ACC112 (cell line): ENCODE data around the gene IL17B.
A peak's percentile ranks its signal among the peaks of the same experiment; 100 is the strongest.
"Not testable (repeated sequence)": the region's sequence is repeated elsewhere in the genome, so short reads cannot be mapped to it uniquely, and the experiment has no call there.

ENCODE experiments used
- H2AFZ ChIP-seq: fragments of 200-600 bp; sonication (generic); one replicate; pipeline ENCODE4 v1.6.0; 2017; ENCODE audit warnings: antibody characterized with exemption, low read length; ENCODE audit not compliant: unreplicated experiment
- H3K27ac ChIP-seq: fragments of 200-600 bp; sonication (generic); 2 replicates; pipeline ENCODE4 v1.5.1; 2014; ENCODE audit warnings: low read depth, mild to moderate bottlenecking, antibody characterized with exemption, low read length, moderate library complexity
- H3K27me3 ChIP-seq: fragments of 200-600 bp; sonication (generic); 2 replicates; pipeline ENCODE4 v1.6.1; 2014; ENCODE audit warnings: mild to moderate bottlenecking, antibody characterized with exemption, low read length, moderate library complexity, mixed read lengths; ENCODE audit not compliant: insufficient read depth
- H3K36me3 ChIP-seq: fragments of 200-600 bp; sonication (generic); 2 replicates; pipeline ENCODE4 v1.6.1; 2016; ENCODE audit warnings: mild to moderate bottlenecking, antibody characterized with exemption, low read length, moderate library complexity, mixed read lengths; ENCODE audit not compliant: insufficient read depth
- H3K4me1 ChIP-seq: fragments of 200-600 bp; sonication (generic); one replicate; pipeline ENCODE4 v1.6.1; 2016; ENCODE audit warnings: low read length, mixed read lengths; ENCODE audit not compliant: insufficient read depth, unreplicated experiment, control insufficient read depth
- H3K4me3 ChIP-seq: fragments of 200-600 bp; sonication (generic); 2 replicates; pipeline ENCODE4 v1.5.1; 2014; ENCODE audit warnings: mild to moderate bottlenecking, low read depth, low read length
- H3K79me2 ChIP-seq: fragments of 200-600 bp; sonication (generic); one replicate; pipeline ENCODE4 v1.6.0; 2016; ENCODE audit warnings: low read length; ENCODE audit not compliant: control insufficient read depth, unreplicated experiment, insufficient read depth

The IL17B gene

DNA sequence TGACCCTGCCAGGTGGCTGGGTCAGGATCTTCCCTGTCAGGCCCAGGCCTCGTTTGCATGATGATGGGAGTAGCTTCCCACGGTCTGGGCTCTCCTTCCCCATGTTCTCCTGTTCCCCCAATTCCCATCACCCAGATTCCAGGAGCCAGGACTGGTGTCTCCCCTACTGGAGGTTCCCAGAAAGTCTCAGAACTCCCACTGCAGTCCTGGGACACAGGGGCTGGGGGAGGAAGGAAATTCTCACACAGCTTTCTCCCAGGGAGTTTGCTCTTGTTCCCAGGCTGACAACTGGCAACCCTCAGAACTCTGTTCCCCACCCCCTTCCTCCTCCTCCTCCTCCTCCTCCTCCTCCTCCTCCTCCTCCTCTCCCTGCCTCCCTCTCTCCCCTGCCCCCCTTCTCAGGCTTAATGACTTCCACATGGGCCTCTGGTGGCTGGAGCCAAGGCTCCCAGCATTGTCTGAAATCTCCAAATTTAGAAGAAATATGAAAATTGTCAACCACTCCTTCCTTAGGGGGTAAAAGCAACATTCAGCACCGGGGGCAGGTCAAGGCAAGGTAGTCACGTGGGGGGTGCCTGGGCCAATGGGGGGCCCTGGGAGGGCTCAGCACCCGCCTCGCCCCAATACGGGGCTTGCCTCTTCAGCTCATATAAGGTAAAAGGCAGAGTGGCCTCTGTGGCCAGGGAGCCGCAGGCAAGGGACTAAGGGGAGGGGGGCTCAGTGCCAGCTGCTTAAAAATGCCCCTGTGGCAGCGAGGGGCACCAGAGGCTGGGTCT is 27.3 kb upstream of the IL17B start:
- Histone ChIP-seq H3K4me3 (peak overlapping the region; percentile 79), H3K36me3 (no peaks in the 10 kb centered on the region), H3K79me2 (peaks cover 39% of the 10 kb centered on the region), H3K4me1 (peaks cover 55% of the 10 kb centered on the region), H3K27ac (peak overlapping the region; percentile 94), H3K27me3 (no peaks in the 10 kb centered on the region), H2AFZ (no peak overlapping the region)

GRCh38 chr5:149405550-149406202 is 26.6 kb upstream of the IL17B start:
- H2AFZ ChIP-seq: no peak overlapping the region
- H3K79me2 ChIP-seq: peaks cover 34% of the 10 kb centered on the region
- peak overlapping the region; percentile 94 for H3K27ac ChIP-seq
- no peaks in the 10 kb centered on the region for H3K36me3 ChIP-seq
- no peaks in the 10 kb centered on the region for H3K27me3 ChIP-seq
- H3K4me1 ChIP-seq: peaks cover 55% of the 10 kb centered on the region
- H3K4me3 ChIP-seq: no peak overlapping the region

GRCh38 chr5:149404746-149405549 is 25.9 kb upstream of the IL17B start:
- H3K36me3 ChIP-seq: no peaks in the 10 kb centered on the region
- H3K4me3 ChIP-seq: peak overlapping the region; percentile 35; the same call in 1 of the 2 replicates
- peak overlapping the region; percentile 94 for H3K27ac ChIP-seq
- peaks cover 29% of the 10 kb centered on the region for H3K79me2 ChIP-seq
- H2AFZ ChIP-seq: no peak overlapping the region
- no peaks in the 10 kb centered on the region for H3K27me3 ChIP-seq
- H3K4me1 ChIP-seq: peaks cover 55% of the 10 kb centered on the region

DNA sequence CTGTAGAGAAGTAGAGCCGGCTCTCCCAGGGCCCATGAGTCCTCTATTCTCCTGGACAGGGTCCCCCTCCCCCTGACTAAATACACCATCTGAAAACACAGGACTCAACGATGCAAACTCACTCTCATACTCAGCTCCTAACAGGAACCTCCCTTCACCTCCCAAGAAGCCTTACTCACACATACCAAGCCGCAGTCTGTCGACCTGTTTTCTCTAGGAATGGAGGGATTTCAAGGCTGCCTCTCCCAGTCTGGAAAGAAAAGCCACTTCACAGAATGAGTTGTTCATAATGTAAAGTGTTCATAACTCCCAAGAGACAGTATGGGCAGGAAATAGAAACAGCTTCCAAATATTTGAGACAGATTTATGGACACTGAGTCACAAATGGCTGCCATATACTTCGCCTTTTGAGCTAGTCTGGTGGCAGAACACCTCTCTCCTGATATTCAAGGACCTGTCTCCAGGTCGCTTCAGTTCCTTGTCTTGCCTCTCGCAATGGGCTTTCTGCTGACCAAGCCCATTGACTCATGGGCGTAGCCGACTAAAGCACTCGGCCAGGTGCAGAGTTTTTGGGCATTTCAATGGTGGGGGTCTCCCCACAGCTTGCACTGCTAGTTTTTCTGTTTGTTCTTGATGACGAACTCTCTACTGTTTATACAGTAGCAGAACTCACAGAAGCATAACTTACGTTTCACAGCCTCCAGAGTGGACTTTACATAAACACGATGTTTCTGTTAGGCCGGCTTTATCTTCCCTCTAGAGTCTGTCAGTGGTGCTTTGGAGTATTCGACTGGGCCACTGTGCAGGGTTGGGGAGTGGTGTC is 25.0 kb upstream of the IL17B start:
- Histone ChIP-seq H3K79me2 (peaks cover 24% of the 10 kb centered on the region), H2AFZ (peak overlapping the region; percentile 37), H3K36me3 (no peaks in the 10 kb centered on the region), H3K4me1 (peaks cover 55% of the 10 kb centered on the region), H3K4me3 (peak overlapping the region; percentile 36), H3K27ac (peak overlapping the region; percentile 94), H3K27me3 (no peaks in the 10 kb centered on the region)

- Histone ChIP-seq H3K36me3 (no peaks in the 10 kb centered on the region), H3K4me1 (peaks cover 48% of the 10 kb centered on the region), H3K4me3 (no peak overlapping the region), H3K79me2 (peaks cover 6% of the 10 kb centered on the region), H3K27me3 (no peaks in the 10 kb centered on the region), H3K27ac (no peak overlapping the region), H2AFZ (no peak overlapping the region)
These were observed 23.2 kb upstream of the IL17B start for GRCh38 chr5:149402291-149402690.

DNA sequence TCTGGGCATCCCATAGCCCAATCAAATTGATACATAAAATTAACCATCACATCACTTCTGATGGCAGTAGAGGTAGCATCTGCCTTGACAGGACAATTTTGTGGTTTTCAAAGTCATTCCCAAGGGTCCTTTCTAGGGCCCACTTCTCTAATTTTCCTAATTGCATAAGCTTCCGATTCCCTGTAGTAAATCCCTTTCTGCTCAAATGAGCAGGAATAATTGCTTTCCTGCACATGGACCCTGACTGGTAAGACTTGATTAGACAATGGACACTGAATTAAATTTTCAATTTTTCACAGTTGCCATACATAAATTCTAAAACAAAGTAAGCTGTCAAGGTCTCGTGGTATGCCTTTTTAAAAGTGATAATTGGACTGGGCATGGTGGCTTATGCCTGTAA is 22.0 kb upstream of the IL17B start:
- Histone ChIP-seq H3K4me1 (peaks cover 42% of the 10 kb centered on the region), H3K36me3 (no peaks in the 10 kb centered on the region), H2AFZ (no peak overlapping the region), H3K27ac (no peak overlapping the region), H3K79me2 (no peaks in the 10 kb centered on the region), H3K4me3 (no peak overlapping the region), H3K27me3 (no peaks in the 10 kb centered on the region)

DNA sequence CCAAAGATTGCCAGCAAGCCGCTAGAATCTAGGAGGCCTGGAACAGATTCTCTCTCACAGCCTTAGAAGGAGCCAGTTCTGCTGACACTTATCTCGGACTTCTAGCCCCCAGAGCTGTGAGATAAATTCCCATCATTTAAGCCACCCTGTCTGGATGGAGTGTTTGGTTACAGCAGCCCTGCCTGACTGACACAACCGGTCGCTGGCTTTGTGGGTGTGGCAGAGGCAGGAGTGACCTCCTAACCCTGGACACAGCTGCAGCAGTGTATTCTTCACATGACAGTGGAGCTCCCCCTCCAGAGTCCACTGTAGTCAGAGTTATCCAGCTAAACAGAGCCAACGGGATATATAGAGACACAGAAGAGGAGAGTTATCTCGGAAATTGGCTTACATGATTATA is 21.2 kb upstream of the IL17B start:
- H3K4me3 ChIP-seq: no peak overlapping the region
- no peaks in the 10 kb centered on the region for H3K79me2 ChIP-seq
- H3K27ac ChIP-seq: no peak overlapping the region
- H3K4me1 ChIP-seq: peaks cover 35% of the 10 kb centered on the region
- H2AFZ ChIP-seq: no peak overlapping the region
- H3K36me3 ChIP-seq: no peaks in the 10 kb centered on the region
- H3K27me3 ChIP-seq: no peaks in the 10 kb centered on the region

DNA sequence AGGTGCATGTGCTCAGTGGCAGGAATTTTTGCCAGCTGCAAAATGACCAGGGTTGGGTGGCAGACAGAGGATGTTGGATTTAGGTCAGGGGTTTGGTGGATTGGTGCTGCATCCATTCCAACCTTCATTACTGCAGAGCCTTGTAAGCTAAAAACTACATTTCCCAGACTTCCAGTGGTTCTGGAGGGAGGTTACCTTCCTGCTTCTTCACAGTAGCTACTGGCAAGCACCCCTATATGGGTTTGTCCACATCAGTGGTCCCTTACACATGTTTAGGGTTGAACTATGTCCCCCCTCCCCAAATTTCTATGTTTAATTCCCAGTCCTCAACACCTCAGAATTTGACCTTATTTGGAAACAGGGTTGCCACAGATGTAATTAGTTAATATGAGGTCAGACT is 20.7 kb upstream of the IL17B start:
- Histone ChIP-seq H2AFZ (no peak overlapping the region), H3K4me1 (peaks cover 30% of the 10 kb centered on the region), H3K79me2 (no peaks in the 10 kb centered on the region), H3K36me3 (no peaks in the 10 kb centered on the region), H3K4me3 (no peak overlapping the region), H3K27ac (no peak overlapping the region), H3K27me3 (no peaks in the 10 kb centered on the region)

DNA sequence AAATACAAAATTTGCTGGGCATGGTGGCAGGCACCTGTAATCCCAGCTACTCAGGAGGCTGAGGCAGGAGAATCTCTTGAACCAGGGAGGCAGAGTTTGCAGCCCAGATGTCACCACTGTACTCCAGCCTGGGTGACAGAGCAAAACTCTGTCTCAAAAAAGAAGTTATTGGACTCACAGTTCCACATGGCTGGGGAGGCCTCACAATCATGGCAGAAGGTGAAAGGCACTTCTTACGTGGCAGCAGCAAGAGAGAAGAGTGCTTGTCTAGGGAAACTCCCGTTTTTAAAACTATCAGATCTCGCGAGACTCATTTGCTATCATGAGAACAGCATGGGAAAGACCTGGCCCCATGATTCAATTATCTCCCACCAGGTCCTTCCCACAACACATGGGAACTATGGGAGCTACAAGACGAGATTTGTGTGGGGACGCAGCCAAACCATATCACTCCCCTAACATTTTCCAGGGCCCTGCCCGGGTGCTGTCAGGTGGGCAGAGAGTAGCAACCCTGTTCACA is 19.7 kb upstream of the IL17B start:
- not testable (repeated sequence) for H3K79me2 ChIP-seq, H3K4me3 ChIP-seq

GRCh38 chr5:149397530-149397929 is 18.4 kb upstream of the IL17B start:
- Histone ChIP-seq H3K36me3 (no peaks in the 10 kb centered on the region), H3K27ac (peak overlapping the region; percentile 92), H3K27me3 (no peaks in the 10 kb centered on the region), H3K4me3 (no peak overlapping the region), H2AFZ (no peak overlapping the region), H3K79me2 (no peaks in the 10 kb centered on the region), H3K4me1 (peaks cover 13% of the 10 kb centered on the region)

More for the DNA sequence above, 19.7 kb upstream of the IL17B start:
- H2AFZ ChIP-seq, H3K27ac ChIP-seq, H3K27me3 ChIP-seq, H3K36me3 ChIP-seq: not testable (repeated sequence)
- peaks cover 20% of the 10 kb centered on the region for H3K4me1 ChIP-seq
